Epidermal melanocyte (primary cell): ENCODE data around the gene SBF2.

Source experiments
- DNase-seq: peaks from one replicate; pipeline ENCODE4 v3.0.0; 2011; ENCODE audit warnings: low spot score; ENCODE audit not compliant: insufficient read length

SBF2 gene

GRCh38 chr11:9777066-9777465 lies 517.0 kb downstream of the SBF2 start:
- no peak for DNase-seq

- DNase-seq, result no peak
Measured at GRCh38 chr11:9776203-9776602, 517.8 kb downstream of the SBF2 start.

GRCh38 chr11:9775398-9775779 lies 518.6 kb downstream of the SBF2 start:
- DNase-seq, result no peak

GRCh38 chr11:9774591-9775397 lies 519.2 kb downstream of the SBF2 start:
- no peak for DNase-seq

- no peak for DNase-seq
Measured at GRCh38 chr11:9774109-9774508, 519.9 kb downstream of the SBF2 start.

GRCh38 chr11:9773524-9773923 lies 520.5 kb downstream of the SBF2 start:
- no peak for DNase-seq

- DNase-seq, result no peak
Measured at GRCh38 chr11:9772218-9772617, 521.8 kb downstream of the SBF2 start.

- DNase-seq, result no peak
Measured at GRCh38 chr11:9771071-9771511, 522.9 kb downstream of the SBF2 start.

- DNase-seq, result no peak
Measured at GRCh38 chr11:9769621-9770020, 524.4 kb downstream of the SBF2 start.

GRCh38 chr11:9765320-9766101 lies 528.5 kb downstream of the SBF2 start:
- DNase-seq, result peak; percentile 46

- DNase-seq, result no peak
Measured at GRCh38 chr11:9763301-9763700, 530.7 kb downstream of the SBF2 start.

- DNase-seq, result no peak
Measured at GRCh38 chr11:9762531-9762930, 531.5 kb downstream of the SBF2 start.

- no peak for DNase-seq
Measured at GRCh38 chr11:9761441-9761945, 532.5 kb downstream of the SBF2 start.

- DNase-seq, result no peak
Measured at GRCh38 chr11:9760193-9760575, 533.8 kb downstream of the SBF2 start.

GRCh38 chr11:9759519-9760192 lies 534.4 kb downstream of the SBF2 start:
- DNase-seq, result peak; percentile 84

- no peak for DNase-seq
Measured at GRCh38 chr11:9758637-9759518, 535.1 kb downstream of the SBF2 start.

GRCh38 chr11:9757809-9758636 lies 536.0 kb downstream of the SBF2 start:
- peak; percentile 86 for DNase-seq

GRCh38 chr11:9756878-9757277 lies 537.1 kb downstream of the SBF2 start:
- DNase-seq, result no peak

GRCh38 chr11:9756461-9756860 lies 537.6 kb downstream of the SBF2 start:
- no peak for DNase-seq

- DNase-seq, result no peak
Measured at GRCh38 chr11:9755561-9756185, 538.3 kb downstream of the SBF2 start.
